DMS153 (cell line): Measurements from ENCODE around the gene CLK4.

Source experiments
- DNase-seq: peaks from one replicate; lab custom pipeline; 2025; lab: John Stamatoyannopoulos, UW

Gene CLK4

GRCh38 chr5:178626484-178627258, at the start of gene CLK4:
CLK4 (minus strand) TSS chr5:178627050; CDS start chr5:178623416, 3,634 bp downstream.
- peak; percentile 32 for DNase-seq

- no peak for DNase-seq
Observed at GRCh38 chr5:178675922-178676321, 49.1 kb upstream of the CLK4 start.

GRCh38 chr5:178674334-178674733, 47.5 kb upstream of the CLK4 start:
- DNase-seq, result no peak

GRCh38 chr5:178673801-178674295, 47.0 kb upstream of the CLK4 start:
- DNase-seq, result no peak

- DNase-seq, result no peak
Observed at GRCh38 chr5:178672630-178673029, 45.8 kb upstream of the CLK4 start.

GRCh38 chr5:178671602-178672144, 44.8 kb upstream of the CLK4 start:
- DNase-seq, result no peak

GRCh38 chr5:178670351-178670885, 43.6 kb upstream of the CLK4 start:
- no peak for DNase-seq

GRCh38 chr5:178668579-178668978, 41.7 kb upstream of the CLK4 start:
- DNase-seq, result no peak

GRCh38 chr5:178667688-178668087, 40.8 kb upstream of the CLK4 start:
- no peak for DNase-seq

GRCh38 chr5:178667101-178667500, 40.3 kb upstream of the CLK4 start:
- no peak for DNase-seq

GRCh38 chr5:178664141-178664540, 37.3 kb upstream of the CLK4 start:
- DNase-seq, result no peak

GRCh38 chr5:178662541-178662860, 35.7 kb upstream of the CLK4 start:
- no peak for DNase-seq

- DNase-seq, result no peak
Observed at GRCh38 chr5:178661836-178662540, 35.1 kb upstream of the CLK4 start.

GRCh38 chr5:178651046-178651810, 24.4 kb upstream of the CLK4 start:
- no peak for DNase-seq

- DNase-seq, result no peak
Observed at GRCh38 chr5:178650214-178650613, 23.4 kb upstream of the CLK4 start.

- DNase-seq, result no peak
Observed at GRCh38 chr5:178649580-178649979, 22.7 kb upstream of the CLK4 start.

- DNase-seq, result no peak
Observed at GRCh38 chr5:178644826-178645545, 18.1 kb upstream of the CLK4 start.

GRCh38 chr5:178642351-178642909, 15.6 kb upstream of the CLK4 start:
- DNase-seq, result no peak

GRCh38 chr5:178641711-178642110, 14.9 kb upstream of the CLK4 start:
- no peak for DNase-seq

GRCh38 chr5:178640331-178641045, 13.6 kb upstream of the CLK4 start:
- no peak for DNase-seq
